Effector CD4-positive, alpha-beta T cell (primary cell): ENCODE data around the gene GNAO1.

Experiments
- DNase-seq: peaks from one replicate; pipeline ENCODE4 v3.0.0-alpha.2; 2020

GNAO1 gene

GRCh38 chr16:56266641-56267607 is 75.6 kb downstream of the GNAO1 start:
- no peak for DNase-seq

- DNase-seq: no peak
Observed at GRCh38 chr16:56267888-56268287, 76.6 kb downstream of the GNAO1 start.

- no peak for DNase-seq
Observed at GRCh38 chr16:56268799-56269198, 77.5 kb downstream of the GNAO1 start.

- no peak for DNase-seq
Observed at GRCh38 chr16:56269281-56269680, 78.0 kb downstream of the GNAO1 start.

- DNase-seq: no peak
Observed at GRCh38 chr16:56269811-56270684, 78.8 kb downstream of the GNAO1 start.

- no peak for DNase-seq
Observed at GRCh38 chr16:56270828-56271227, 79.5 kb downstream of the GNAO1 start.

- no peak for DNase-seq
Observed at GRCh38 chr16:56272583-56272894, 81.2 kb downstream of the GNAO1 start.

GRCh38 chr16:56273615-56274014 is 82.3 kb downstream of the GNAO1 start:
- no peak for DNase-seq

- DNase-seq: no peak
Observed at GRCh38 chr16:56274369-56274768, 83.1 kb downstream of the GNAO1 start.

GRCh38 chr16:56275076-56275475 is 83.8 kb downstream of the GNAO1 start:
- DNase-seq: no peak

- no peak for DNase-seq
Observed at GRCh38 chr16:56275801-56276200, 84.5 kb downstream of the GNAO1 start.

GRCh38 chr16:56277075-56277474 is 85.8 kb downstream of the GNAO1 start:
- no peak for DNase-seq

- no peak for DNase-seq
Observed at GRCh38 chr16:56278196-56278855, 87.0 kb downstream of the GNAO1 start.

GRCh38 chr16:56279132-56279531 is 87.8 kb downstream of the GNAO1 start:
- peak; percentile 18 for DNase-seq

GRCh38 chr16:56279914-56280313 is 88.6 kb downstream of the GNAO1 start:
- no peak for DNase-seq

- no peak for DNase-seq
Observed at GRCh38 chr16:56281249-56281805, 90.0 kb downstream of the GNAO1 start.

GRCh38 chr16:56282451-56282850 is 91.2 kb downstream of the GNAO1 start:
- DNase-seq: no peak

GRCh38 chr16:56284521-56284920 is 93.2 kb downstream of the GNAO1 start:
- DNase-seq: no peak

- DNase-seq: no peak
Observed at GRCh38 chr16:56286809-56287208, 95.5 kb downstream of the GNAO1 start.

- DNase-seq: no peak
Observed at GRCh38 chr16:56288019-56288418, 96.7 kb downstream of the GNAO1 start.

GRCh38 chr16:56289416-56289815 is 98.1 kb downstream of the GNAO1 start:
- DNase-seq: no peak

- no peak for DNase-seq
Observed at GRCh38 chr16:56289862-56290261, 98.6 kb downstream of the GNAO1 start.

GRCh38 chr16:56294014-56294413 is 102.7 kb downstream of the GNAO1 start:
- DNase-seq: no peak
